ENCODE data around the gene PSTPIP2.

PSTPIP2 gene

DNA sequence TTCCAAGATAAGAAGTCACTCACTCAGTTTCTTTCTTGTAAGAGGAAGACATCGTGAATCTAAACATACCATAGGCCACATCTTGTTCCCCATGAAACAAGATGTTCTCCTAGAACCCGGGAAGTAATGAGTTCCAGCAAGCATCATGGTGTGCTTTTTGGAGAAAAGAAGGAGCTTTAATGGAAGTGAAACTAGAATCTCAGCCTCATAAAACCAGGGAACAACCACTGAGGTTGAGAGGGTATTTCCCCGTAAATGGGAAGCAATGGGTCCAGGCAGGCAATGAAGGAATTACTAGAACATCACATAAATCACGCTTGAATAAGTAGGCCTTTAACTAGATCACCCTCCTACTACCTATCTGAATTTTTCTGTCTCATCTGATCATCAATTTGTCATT is 40.3 kb downstream of the PSTPIP2 start:
- H3K4me3 ChIP-seq (ENCODE audit: insufficient read depth, low read length, poor library complexity, severe bottlenecking): no peak overlapping the region
- H4K20me1 ChIP-seq (ENCODE audit: low read depth, low read length): no peaks in the 10 kb centered on the region
- no peak overlapping the region for H2AFZ ChIP-seq (ENCODE audit: low read depth, low read length, severe bottlenecking)
- no peak overlapping the region for H3K27ac ChIP-seq (ENCODE audit: low read depth, low read length)
- H3K9ac ChIP-seq (ENCODE audit: low read length): no peak overlapping the region
- TF ChIP-seq, protein P1, sequence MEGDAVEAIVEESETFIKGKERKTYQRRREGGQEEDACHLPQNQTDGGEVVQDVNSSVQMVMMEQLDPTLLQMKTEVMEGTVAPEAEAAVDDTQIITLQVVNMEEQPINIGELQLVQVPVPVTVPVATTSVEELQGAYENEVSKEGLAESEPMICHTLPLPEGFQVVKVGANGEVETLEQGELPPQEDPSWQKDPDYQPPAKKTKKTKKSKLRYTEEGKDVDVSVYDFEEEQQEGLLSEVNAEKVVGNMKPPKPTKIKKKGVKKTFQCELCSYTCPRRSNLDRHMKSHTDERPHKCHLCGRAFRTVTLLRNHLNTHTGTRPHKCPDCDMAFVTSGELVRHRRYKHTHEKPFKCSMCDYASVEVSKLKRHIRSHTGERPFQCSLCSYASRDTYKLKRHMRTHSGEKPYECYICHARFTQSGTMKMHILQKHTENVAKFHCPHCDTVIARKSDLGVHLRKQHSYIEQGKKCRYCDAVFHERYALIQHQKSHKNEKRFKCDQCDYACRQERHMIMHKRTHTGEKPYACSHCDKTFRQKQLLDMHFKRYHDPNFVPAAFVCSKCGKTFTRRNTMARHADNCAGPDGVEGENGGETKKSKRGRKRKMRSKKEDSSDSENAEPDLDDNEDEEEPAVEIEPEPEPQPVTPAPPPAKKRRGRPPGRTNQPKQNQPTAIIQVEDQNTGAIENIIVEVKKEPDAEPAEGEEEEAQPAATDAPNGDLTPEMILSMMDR (IDR thresholded peaks at IDR 0.05; ENCODE audit: insufficient read depth, low read length, poor library complexity, severe bottlenecking): no peak
- no peaks in the 10 kb centered on the region for H3K9me2 ChIP-seq (replicated peaks; ENCODE audit: insufficient read depth, low read length)
- H3K79me2 ChIP-seq (ENCODE audit: insufficient read depth, low read length): no peaks in the 10 kb centered on the region
- no peaks in the 10 kb centered on the region for H3K9me3 ChIP-seq (ENCODE audit: insufficient read depth, low read length)
- no peaks in the 10 kb centered on the region for H3K27me3 ChIP-seq (ENCODE audit: low read length)
- H3F3A ChIP-seq (ENCODE audit: insufficient read depth): no peaks in the 10 kb centered on the region
- no peaks in the 10 kb centered on the region for H3K36me3 ChIP-seq (ENCODE audit: low read length)
- H3K4me2 ChIP-seq (ENCODE audit: low read depth, low read length, poor library complexity, severe bottlenecking): no peak overlapping the region

DNA sequence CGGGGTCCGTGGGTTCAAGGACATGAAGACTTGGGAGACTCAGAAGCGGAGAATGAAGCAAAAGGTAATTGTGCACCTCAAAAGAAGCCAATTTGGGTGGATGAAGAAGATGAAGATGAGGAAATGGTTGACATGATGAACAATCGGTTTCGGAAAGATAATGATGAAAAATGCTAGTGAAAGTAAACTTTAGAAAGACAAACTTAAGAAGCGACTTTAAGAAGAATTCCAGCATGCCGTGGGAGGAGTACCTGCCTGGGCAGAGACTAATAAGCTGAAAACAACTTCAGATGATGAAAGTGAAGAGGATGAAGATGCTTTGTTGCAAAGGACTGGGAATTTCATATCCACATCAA is 43.5 kb downstream of the PSTPIP2 start:
- H3K9me3 ChIP-seq (ENCODE audit: insufficient read depth, low read length): no peaks in the 10 kb centered on the region
- H3K9ac ChIP-seq (ENCODE audit: low read length): no peak overlapping the region
- H3K4me3 ChIP-seq (ENCODE audit: insufficient read depth, low read length, poor library complexity, severe bottlenecking): no peak overlapping the region
- no peaks in the 10 kb centered on the region for H3K27me3 ChIP-seq (ENCODE audit: low read length)
- no peaks in the 10 kb centered on the region for H3K36me3 ChIP-seq (ENCODE audit: low read length)
- no peaks in the 10 kb centered on the region for H3K9me2 ChIP-seq (replicated peaks; ENCODE audit: insufficient read depth, low read length)
- no peak overlapping the region for H2AFZ ChIP-seq (ENCODE audit: low read depth, low read length, severe bottlenecking)
- no peaks in the 10 kb centered on the region for H4K20me1 ChIP-seq (ENCODE audit: low read depth, low read length)
- no peak overlapping the region for H3K27ac ChIP-seq (ENCODE audit: low read depth, low read length)
- H3K4me2 ChIP-seq (ENCODE audit: low read depth, low read length, poor library complexity, severe bottlenecking): no peak overlapping the region
- no peaks in the 10 kb centered on the region for H3K79me2 ChIP-seq (ENCODE audit: insufficient read depth, low read length)
- TF ChIP-seq EZH2phosphoT487 (conservative IDR thresholded peaks at IDR 0.05; ENCODE audit: low read length): no peak
- TF ChIP-seq, protein P1 (IDR thresholded peaks at IDR 0.05; ENCODE audit: insufficient read depth, low read length, poor library complexity, severe bottlenecking): no peak
- no peaks in the 10 kb centered on the region for H3F3A ChIP-seq (ENCODE audit: insufficient read depth)

DNA sequence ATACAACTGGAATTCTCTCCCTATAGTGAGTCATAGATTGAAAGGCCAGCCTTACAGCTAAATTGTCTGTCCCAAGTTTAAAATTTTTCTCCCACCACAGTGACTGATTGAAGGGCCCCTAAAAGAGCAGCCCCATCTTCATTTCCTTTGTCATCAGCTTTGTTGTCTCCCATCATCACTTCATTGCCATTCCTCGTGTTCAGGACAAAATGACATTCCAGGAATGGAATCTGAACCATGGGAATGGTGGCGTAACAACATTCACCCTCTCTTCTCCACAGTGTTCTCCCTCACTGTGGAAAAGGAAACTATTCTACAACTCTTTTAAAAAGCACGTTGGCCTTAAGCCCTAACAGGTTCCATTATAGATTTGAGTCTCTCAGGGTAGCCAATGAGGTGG is 52.1 kb downstream of the PSTPIP2 start:
- H3K4me3 ChIP-seq (ENCODE audit: insufficient read depth, low read length, poor library complexity, severe bottlenecking): no peak overlapping the region
- TF ChIP-seq, protein P1 (IDR thresholded peaks at IDR 0.05; ENCODE audit: insufficient read depth, low read length, poor library complexity, severe bottlenecking): no peak
- TF ChIP-seq EZH2phosphoT487 (conservative IDR thresholded peaks at IDR 0.05; ENCODE audit: low read length): no peak
- no peak overlapping the region for H3K9ac ChIP-seq (ENCODE audit: low read length)
- H4K20me1 ChIP-seq (ENCODE audit: low read depth, low read length): no peaks in the 10 kb centered on the region
- no peaks in the 10 kb centered on the region for H3K27me3 ChIP-seq (ENCODE audit: low read length)
- H3K9me3 ChIP-seq (ENCODE audit: insufficient read depth, low read length): no peaks in the 10 kb centered on the region
- H2AFZ ChIP-seq (ENCODE audit: low read depth, low read length, severe bottlenecking): no peak overlapping the region
- no peaks in the 10 kb centered on the region for H3K79me2 ChIP-seq (ENCODE audit: insufficient read depth, low read length)
- no peak overlapping the region for H3K4me2 ChIP-seq (ENCODE audit: low read depth, low read length, poor library complexity, severe bottlenecking)
- no peaks in the 10 kb centered on the region for H3F3A ChIP-seq (ENCODE audit: insufficient read depth)
- H3K27ac ChIP-seq (ENCODE audit: low read depth, low read length): no peak overlapping the region
- H3K9me2 ChIP-seq (replicated peaks; ENCODE audit: insufficient read depth, low read length): no peaks in the 10 kb centered on the region
- H3K36me3 ChIP-seq (ENCODE audit: low read length): no peaks in the 10 kb centered on the region

Data from SU-DHL-6 (cell line).